H1 (cell line): ENCODE data around the gene TTC21A. TPM values are rescaled to one million over a fixed set of nuclear protein-coding genes. Genes with fewer than 3 reads are reported as not detected.

ENCODE experiments used
- CTCF ChIA-PET: fragments of 300-600 bp; sonication (Branson Sonifier 250); formaldehyde crosslinking; loops from one replicate; lab custom pipeline; 2021; ENCODE audit not compliant: partially characterized antibody; lab: Charles Lee
- POLR2A ChIA-PET: fragments of 300-600 bp; sonication (Branson Sonifier 250); formaldehyde crosslinking; loops from one replicate; lab custom pipeline; 2021; ENCODE audit warnings: inconsistent platforms; ENCODE audit not compliant: partially characterized antibody; lab: Charles Lee
- DNase-seq, 2 experiments: peaks; one replicate each; pipeline versions ENCODE4 v3.0.0 to v3.0.0-alpha.2; 2010 to 2022; ENCODE audit warnings: low spot score in 2 of 2, low read depth in 1 of 2, mixed read lengths in 1 of 2
- FAIRE-seq: peaks from 2 replicates; lab custom pipeline; 2011; peaks lifted over from hg19 to GRCh38; lab: Jason Lieb, UNC
- H2AFZ ChIP-seq: 2 replicates; pipeline ENCODE4 v1.8.1; 2012; ENCODE audit warnings: low read length, inconsistent platforms
- H2AK5ac ChIP-seq: 2 replicates; pipeline ENCODE4 v1.6.1; 2013; ENCODE audit warnings: low read depth, low read length
- H2BK120ac ChIP-seq: replicated peaks from 2 replicates; pipeline ENCODE3; 2013; ENCODE audit warnings: low read depth, low read length, inconsistent platforms
- H2BK12ac ChIP-seq: 2 replicates; pipeline ENCODE4 v1.6.1; 2013; ENCODE audit warnings: low read depth, low read length
- H2BK15ac ChIP-seq: 2 replicates; pipeline ENCODE4 v1.6.1; 2013; ENCODE audit warnings: low read length
- H2BK20ac ChIP-seq: 2 replicates; pipeline ENCODE4 v1.6.1; 2013; ENCODE audit warnings: low read length
- H2BK5ac ChIP-seq: 2 replicates; pipeline ENCODE4 v1.6.1; 2013; ENCODE audit warnings: low read depth, low read length
- H3K14ac ChIP-seq: 2 replicates; pipeline ENCODE4 v1.6.1; 2013; ENCODE audit warnings: inconsistent platforms; ENCODE audit not compliant: insufficient read length
- H3K18ac ChIP-seq: 2 replicates; pipeline ENCODE4 v1.6.1; 2013; ENCODE audit warnings: low read length; ENCODE audit errors: extremely low read depth
- H3K23ac ChIP-seq: 2 replicates; pipeline ENCODE4 v1.6.1; 2013; ENCODE audit warnings: inconsistent platforms; ENCODE audit not compliant: insufficient read length
- H3K23me2 ChIP-seq: 2 replicates; pipeline ENCODE4 v1.6.1; 2013; ENCODE audit warnings: low read depth, low read length
- H3K27ac ChIP-seq: 2 replicates; pipeline ENCODE4 v1.6.1; 2011; ENCODE audit warnings: low read depth, low read length, inconsistent platforms
- H3K27me3 ChIP-seq, 4 experiments: replicated peaks in 1 of 4; 1 replicate in 1 of 4; 2 replicates in 3 of 4; pipeline versions ENCODE4 v1.6.1 to v1.8.1; 2011 to 2013; ENCODE audit warnings: low read length in 3 of 4, mild to moderate bottlenecking in 3 of 4, inconsistent platforms in 2 of 4, mixed read lengths in 2 of 4, moderate library complexity in 1 of 4; ENCODE audit not compliant: control insufficient read depth in 3 of 4, insufficient read depth in 3 of 4; ENCODE audit errors: extremely low read depth in 1 of 4
- H3K36me3 ChIP-seq, 4 experiments: 2 replicates each; pipeline versions ENCODE4 v1.6.1 to v1.8.1; 2011 to 2013; ENCODE audit warnings: mild to moderate bottlenecking in 4 of 4, low read length in 3 of 4, moderate library complexity in 2 of 4, control low read depth in 1 of 4, inconsistent platforms in 1 of 4; ENCODE audit not compliant: insufficient read depth in 4 of 4, control insufficient read depth in 2 of 4
- H3K4ac ChIP-seq: replicated peaks from 2 replicates; pipeline ENCODE3; 2013; ENCODE audit warnings: low read length, low read depth, mixed read lengths, inconsistent platforms; ENCODE audit not compliant: insufficient read length
- H3K4me1 ChIP-seq, 4 experiments: replicated peaks in 1 of 4; 1 replicate in 1 of 4; 2 replicates in 3 of 4; pipeline versions ENCODE4 v1.6.1 to v1.8.1; 2011 to 2013; ENCODE audit warnings: low read length in 3 of 4, inconsistent platforms in 2 of 4, mixed read lengths in 1 of 4; ENCODE audit not compliant: insufficient read depth in 4 of 4, control insufficient read depth in 3 of 4
- H3K4me2 ChIP-seq, 2 experiments: 2 replicates each; pipeline versions ENCODE4 v1.6.1 to v1.8.1; 2011 to 2013; ENCODE audit warnings: low read depth in 2 of 2, low read length in 2 of 2, control low read depth in 1 of 2, inconsistent platforms in 1 of 2, mild to moderate bottlenecking in 1 of 2; ENCODE audit not compliant: insufficient read depth in 1 of 2
- H3K4me3 ChIP-seq, 4 experiments: fragments of 200-600, 300-600 bp in 1 of 4; sonication (generic), shearing (Covaris generic), sonication (Bioruptor Twin) in 1 of 4; 2 replicates each; pipeline versions ENCODE4 v1.5.1 to v1.8.1; 2011 to 2016; ENCODE audit warnings: low read length in 4 of 4, low read depth in 3 of 4, control low read depth in 2 of 4, inconsistent platforms in 2 of 4, mild to moderate bottlenecking in 2 of 4, mixed read lengths in 1 of 4, moderate library complexity in 1 of 4; ENCODE audit not compliant: insufficient read depth in 2 of 4; ENCODE audit errors: extremely low read depth in 1 of 4
- H3K56ac ChIP-seq: replicated peaks from 2 replicates; pipeline ENCODE3; 2013; ENCODE audit warnings: low read depth, mild to moderate bottlenecking, mixed read lengths, low read length, inconsistent platforms; ENCODE audit not compliant: insufficient read length
- H3K79me1 ChIP-seq: 2 replicates; pipeline ENCODE4 v1.6.1; 2013; ENCODE audit warnings: low read depth, low read length, control low read depth
- H3K79me2 ChIP-seq, 2 experiments: 2 replicates each; pipeline versions ENCODE4 v1.6.1 to v1.8.1; 2012 to 2013; ENCODE audit warnings: low read length in 2 of 2, mild to moderate bottlenecking in 2 of 2, inconsistent platforms in 1 of 2; ENCODE audit not compliant: insufficient read depth in 2 of 2, control insufficient read depth in 1 of 2
- H3K9ac ChIP-seq, 4 experiments: replicated peaks in 1 of 4; 1 replicate in 1 of 4; 2 replicates in 3 of 4; pipeline versions ENCODE4 v1.6.1 to v1.8.1; 2011 to 2013; ENCODE audit warnings: low read depth in 3 of 4, low read length in 3 of 4, control low read depth in 2 of 4, mild to moderate bottlenecking in 2 of 4, moderate library complexity in 2 of 4, inconsistent platforms in 1 of 4; ENCODE audit errors: extremely low read depth in 1 of 4
- H3K9me3 ChIP-seq, 2 experiments: 2 replicates each; pipeline versions ENCODE4 v1.6.1 to v1.8.1; 2012 to 2013; ENCODE audit warnings: mild to moderate bottlenecking in 2 of 2, moderate library complexity in 2 of 2, control low read depth in 1 of 2, inconsistent platforms in 1 of 2, low read depth in 1 of 2, low read length in 1 of 2, mixed read lengths in 1 of 2; ENCODE audit not compliant: insufficient read depth in 2 of 2
- H4K20me1 ChIP-seq, 2 experiments: replicated peaks in 1 of 2; 2 replicates each; pipeline versions ENCODE3 to v1.8.1; 2011 to 2013; ENCODE audit warnings: inconsistent platforms in 2 of 2, low read length in 2 of 2, mild to moderate bottlenecking in 1 of 2; ENCODE audit not compliant: insufficient read depth in 2 of 2, control insufficient read depth in 1 of 2
- H4K5ac ChIP-seq: 2 replicates; pipeline ENCODE4 v1.6.1; 2013; ENCODE audit warnings: low read length, low read depth, mixed read lengths, inconsistent platforms; ENCODE audit not compliant: insufficient read length
- H4K8ac ChIP-seq: 2 replicates; pipeline ENCODE4 v1.8.0; 2013; ENCODE audit warnings: mild to moderate bottlenecking, moderate library complexity, low read length, inconsistent platforms; ENCODE audit not compliant: insufficient read depth; ENCODE audit errors: extremely low read depth
- H4K91ac ChIP-seq: replicated peaks from 2 replicates; pipeline ENCODE3; 2013; ENCODE audit warnings: low read length, mixed read lengths, inconsistent platforms; ENCODE audit not compliant: insufficient read length
- POLR2A ChIP-seq, 2 experiments: IDR thresholded peaks; 1 replicate in 1 of 2; 2 replicates in 1 of 2; pipeline ENCODE4 v1.6.1; 2011; ENCODE audit warnings: low read depth in 2 of 2, low read length in 2 of 2, mild to moderate bottlenecking in 2 of 2; ENCODE audit errors: control extremely low read depth in 1 of 2
- WGBS, 2 experiments: shearing (Covaris generic) in 1 of 2; methylation state at CpG; one replicate each; pipeline versions ENCODE4 v1.1.6 to v1.1.7; 2013 to 2015; ENCODE audit warnings: low lambda C conversion rate in 2 of 2, mixed read lengths in 2 of 2, inconsistent platforms in 1 of 2, low coverage in 1 of 2, missing lambda C conversion rate in 1 of 2; ENCODE audit not compliant: insufficient replicate concordance in 2 of 2, insufficient coverage in 1 of 2, insufficient read length in 1 of 2; ENCODE audit errors: extremely low coverage in 1 of 2, missing lambda C conversion rate in 1 of 2; 5-methylcytosine and 5-hydroxymethylcytosine counted together
- polyA plus RNA-seq, 7 experiments: library from polyadenylated mRNA; depleted of rRNA in 3 of 7; stranded (reverse) in 5 of 7; unstranded in 2 of 7; fragments of >200 nt in 5 of 7; fragments of 200-250 nt in 2 of 7; gene quantifications; 1 replicate in 5 of 7; 2 replicates in 1 of 7; 4 replicates in 1 of 7; pipeline versions ENCODE4 v1.2.1 to v1.2.3, GENCODE V29; 2011 to 2013; ENCODE audit warnings: missing spikeins in 2 of 7, mixed read lengths in 2 of 7
- total RNA-seq: library from RNA; stranded (reverse); fragmentation: NEBNext Ultra II Directional; extraction: Animal tissue kit (Norgen Biotek cat#: 25700); gene quantifications from 2 replicates; pipeline ENCODE4 v1.2.1, GENCODE V29; 2021

The TTC21A gene
- total and polyA plus RNA-seq, 2 of the 8 experiments (the other 6 are each of a cell fraction or from before 2014, with no cell fraction given): 2.3 to 2.8 TPM

DNA sequence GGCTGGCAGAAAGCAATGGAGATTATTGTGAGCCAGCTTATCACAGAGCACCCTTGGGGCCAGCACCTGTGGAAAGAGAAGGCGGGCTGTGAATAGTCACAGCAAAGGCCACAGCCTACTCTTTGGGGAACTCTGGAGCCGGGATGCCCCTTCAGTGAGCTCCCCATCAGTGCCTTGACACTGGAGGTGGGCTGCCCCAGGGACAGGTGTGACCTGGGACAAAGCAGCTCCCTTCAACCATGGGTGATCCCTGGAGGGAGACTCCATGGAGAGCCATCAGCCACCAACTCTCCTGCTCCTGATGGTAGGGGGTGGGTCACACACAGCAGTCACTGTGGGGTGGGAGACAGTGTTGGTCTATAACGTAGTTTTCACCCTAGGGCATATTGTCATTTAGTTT, 5.8 kb downstream of the TTC21A start:
- Histone ChIP-seq H3K23me2 (no peaks in the 10 kb centered on the region; the same call in 1 of the 2 replicates), H3K18ac (no peak overlapping the region), H3K79me1 (no peaks in the 10 kb centered on the region), H3K27ac (no peak overlapping the region), H2AK5ac (no peak overlapping the region), H3K9ac (no peak overlapping the region), H3K27me3 (peaks cover 0 to 8% (median 2%) of the 10 kb centered on the region in 4 experiments; a peak in 1 of 7 replicates), H2BK20ac (no peak overlapping the region), H4K91ac (no peak overlapping the region), H2BK15ac (no peak overlapping the region), H3K4me2 (no peak overlapping the region), H3K4ac (no peak overlapping the region), H2BK120ac (no peak overlapping the region), H3K56ac (no peak overlapping the region), H3K14ac (no peak overlapping the region), H3K4me1 (no peaks in the 10 kb centered on the region), H2BK5ac (no peak overlapping the region), H4K20me1 (no peaks in the 10 kb centered on the region), H3K79me2 (no peaks in the 10 kb centered on the region), H3K36me3 (no peaks in the 10 kb centered on the region), H4K5ac (no peak overlapping the region), H3K23ac (no peak overlapping the region), H3K9me3 (no peaks in the 10 kb centered on the region), H2AFZ (no peak overlapping the region), H4K8ac (no peak overlapping the region), H2BK12ac (no peak overlapping the region), H3K4me3 (no peak overlapping the region)
- 83% methylated on average over 3 of the region's 3 CpGs; no CpG with 5 or more reads in 1 of the 2 experiments for WGBS, 2 experiments
- FAIRE-seq: no peak
- no peak for DNase-seq
- ChIA-PET POLR2A (no interaction called here), CTCF (interaction anchor here (0.7 to 20.0 kb wide), 3 partner anchors 9 to 178 kb away, joined by 3 to 496 read pairs (median 4); no protein-coding TSS in a partner anchor)
- TF ChIP-seq POLR2A (IDR thresholded peaks at IDR 0.05; ENCODE audit: control extremely low read depth in 1 of 2, low read depth in 2 of 2, low read length in 2 of 2): no peak
